Thymus (tissue), 11 donors: ENCODE data around the gene IL17RA. TPM values are rescaled to one million over a fixed set of nuclear protein-coding genes. Genes with fewer than 3 reads are reported as not detected.
A peak's percentile ranks its signal among the peaks of the same experiment; 100 is the strongest.

Experiments used
- DNase-seq, 9 donors: peaks; one replicate each; pipeline ENCODE4 v3.0.0-alpha.2; 2013; ENCODE audit warnings: low spot score in 9 of 9, low read depth in 6 of 9, missing footprints in 1 of 9
- H3K27ac ChIP-seq, 2 donors: one replicate each; pipeline ENCODE4 v1.5.1; 2013; ENCODE audit warnings: control low read depth in 1 of 2, low read depth in 1 of 2, low read length in 1 of 2, mild to moderate bottlenecking in 1 of 2, moderate library complexity in 1 of 2
- H3K27me3 ChIP-seq, 2 donors: one replicate each; pipeline ENCODE4 v1.5.1; 2013; ENCODE audit warnings: low read length in 1 of 2; ENCODE audit not compliant: control insufficient read depth in 2 of 2, insufficient read depth in 1 of 2
- H3K36me3 ChIP-seq, 2 donors: one replicate each; pipeline ENCODE4 v1.5.1; 2013; ENCODE audit warnings: low read length in 1 of 2, mild to moderate bottlenecking in 1 of 2, moderate library complexity in 1 of 2; ENCODE audit not compliant: control insufficient read depth in 2 of 2, insufficient read depth in 2 of 2
- H3K4me1 ChIP-seq, 2 donors: one replicate each; pipeline ENCODE4 v1.5.1; 2013; ENCODE audit warnings: low read length in 2 of 2; ENCODE audit not compliant: control insufficient read depth in 2 of 2, insufficient read depth in 2 of 2
- H3K4me3 ChIP-seq, 2 donors: one replicate each; pipeline ENCODE4 v1.5.1; 2013; ENCODE audit warnings: low read length in 2 of 2, control low read depth in 1 of 2, mild to moderate bottlenecking in 1 of 2
- H3K9me3 ChIP-seq, 2 donors: one replicate each; pipeline ENCODE4 v1.5.1; 2013; ENCODE audit warnings: low read length in 1 of 2, mild to moderate bottlenecking in 1 of 2; ENCODE audit not compliant: control insufficient read depth in 2 of 2, insufficient read depth in 1 of 2
- WGBS: extraction: QIAGEN DNeasy Blood & Tissue Kit; methylation state at CpG from one replicate; pipeline ENCODE4 v1.1.7; 2013; 5-methylcytosine and 5-hydroxymethylcytosine counted together
- polyA plus RNA-seq: library from polyadenylated mRNA; stranded (reverse); fragments of 200-250 nt; gene quantifications from one replicate; pipeline ENCODE4 v1.2.3, GENCODE V29; 2013
- total RNA-seq: library from RNA; stranded (reverse); fragments of 120-200 nt; gene quantifications from one replicate; pipeline ENCODE4 v1.2.4, GENCODE V29; 2013
- donor health status: healthy.

IL17RA gene
- total and polyA plus RNA-seq, 2 donors: 11.3 to 16.1 TPM

- peaks cover 0 to 11% of the 10 kb centered on the region in 2 donors for H3K36me3 ChIP-seq
- H3K4me3 ChIP-seq: no peak overlapping the region
- no peak for DNase-seq
- H3K9me3 ChIP-seq: no peaks in the 10 kb centered on the region
- H3K27ac ChIP-seq: no peak overlapping the region
- no peaks in the 10 kb centered on the region for H3K27me3 ChIP-seq
- peaks cover 37 to 53% of the 10 kb centered on the region in 2 donors for H3K4me1 ChIP-seq
Observed at GRCh38 chr22:17090550-17090949, 5.8 kb downstream of the IL17RA start.

GRCh38 chr22:17091851-17092250, 7.1 kb downstream of the IL17RA start:
- Histone ChIP-seq H3K4me3 (no peak overlapping the region), H3K4me1 (peaks cover 34 to 51% of the 10 kb centered on the region in 2 donors), H3K27me3 (no peaks in the 10 kb centered on the region), H3K27ac (no peak overlapping the region), H3K9me3 (no peaks in the 10 kb centered on the region), H3K36me3 (peaks cover 0 to 11% of the 10 kb centered on the region in 2 donors)
- 85% methylated on average over 4 of the region's 4 CpGs for WGBS
- DNase-seq: no peak

- Histone ChIP-seq H3K4me3 (no peak overlapping the region), H3K27me3 (no peaks in the 10 kb centered on the region), H3K27ac (no peak overlapping the region), H3K4me1 (peaks cover 42 to 49% of the 10 kb centered on the region in 2 donors), H3K36me3 (peaks cover 5 to 18% of the 10 kb centered on the region in 2 donors), H3K9me3 (no peaks in the 10 kb centered on the region)
- DNase-seq: no peak
- 95% methylated on average over 3 of the region's 3 CpGs for WGBS
Observed at GRCh38 chr22:17093081-17093480, 8.3 kb downstream of the IL17RA start.

GRCh38 chr22:17095538-17095937, 10.7 kb downstream of the IL17RA start:
- H3K27ac ChIP-seq: no peak overlapping the region

GRCh38 chr22:17096071-17096470, 11.3 kb downstream of the IL17RA start:
- 99% methylated on average over 7 of the region's 7 CpGs for WGBS

More at GRCh38 chr22:17095538-17095937, 10.7 kb downstream of the IL17RA start:
- WGBS: 99% methylated on average over 6 of the region's 6 CpGs
- H3K9me3 ChIP-seq: no peaks in the 10 kb centered on the region
- H3K4me1 ChIP-seq: peaks cover 48 to 56% of the 10 kb centered on the region in 2 donors
- no peaks in the 10 kb centered on the region for H3K27me3 ChIP-seq
- no peak overlapping the region for H3K4me3 ChIP-seq
- DNase-seq: no peak
- H3K36me3 ChIP-seq: peaks cover 23 to 38% of the 10 kb centered on the region in 2 donors

GRCh38 chr22:17097062-17097461, 12.3 kb downstream of the IL17RA start:
- Histone ChIP-seq H3K9me3 (no peaks in the 10 kb centered on the region), H3K27ac (no peak overlapping the region)
- DNase-seq: no peak

More at GRCh38 chr22:17096071-17096470, 11.3 kb downstream of the IL17RA start:
- H3K36me3 ChIP-seq: peaks cover 28 to 39% of the 10 kb centered on the region in 2 donors
- no peaks in the 10 kb centered on the region for H3K27me3 ChIP-seq
- no peak for DNase-seq
- no peaks in the 10 kb centered on the region for H3K9me3 ChIP-seq
- H3K4me3 ChIP-seq: no peak overlapping the region
- H3K27ac ChIP-seq: no peak overlapping the region
- H3K4me1 ChIP-seq: peaks cover 45 to 58% of the 10 kb centered on the region in 2 donors

GRCh38 chr22:17097701-17098100, 12.9 kb downstream of the IL17RA start:
- 94% methylated on average over 6 of the region's 6 CpGs for WGBS

More at GRCh38 chr22:17097062-17097461, 12.3 kb downstream of the IL17RA start:
- Histone ChIP-seq H3K27me3 (no peaks in the 10 kb centered on the region), H3K4me1 (peaks cover 42 to 61% of the 10 kb centered on the region in 2 donors), H3K36me3 (peaks cover 38 to 49% of the 10 kb centered on the region in 2 donors), H3K4me3 (no peak overlapping the region)
- WGBS: 88% methylated on average over 6 of the region's 6 CpGs

GRCh38 chr22:17098379-17098819, 13.6 kb downstream of the IL17RA start:
- peaks cover 38 to 52% of the 10 kb centered on the region in 2 donors for H3K4me1 ChIP-seq
- WGBS: 10% methylated on average over 7 of the region's 7 CpGs

More at GRCh38 chr22:17097701-17098100, 12.9 kb downstream of the IL17RA start:
- DNase-seq: no peak
- Histone ChIP-seq H3K36me3 (peaks cover 45 to 56% of the 10 kb centered on the region in 2 donors), H3K4me1 (peaks cover 38 to 56% of the 10 kb centered on the region in 2 donors), H3K27ac (no peak overlapping the region), H3K27me3 (no peaks in the 10 kb centered on the region), H3K9me3 (no peaks in the 10 kb centered on the region), H3K4me3 (no peak overlapping the region)

GRCh38 chr22:17100621-17101020, 15.8 kb downstream of the IL17RA start:
- Histone ChIP-seq H3K27ac (no peak overlapping the region), H3K9me3 (no peaks in the 10 kb centered on the region), H3K36me3 (peaks cover 65 to 79% of the 10 kb centered on the region in 2 donors), H3K4me1 (peaks cover 30 to 49% of the 10 kb centered on the region in 2 donors), H3K27me3 (no peaks in the 10 kb centered on the region), H3K4me3 (no peak overlapping the region)
- WGBS: 62% methylated on average over 6 of the region's 6 CpGs
- DNase-seq: no peak

More at GRCh38 chr22:17098379-17098819, 13.6 kb downstream of the IL17RA start:
- DNase-seq: peak in 6 of 9 donors; percentile 53 to 83 (median 61)
- Histone ChIP-seq H3K27me3 (no peaks in the 10 kb centered on the region), H3K27ac (peak overlapping the region; percentile 62 to 71), H3K36me3 (peaks cover 50 to 63% of the 10 kb centered on the region in 2 donors), H3K9me3 (no peaks in the 10 kb centered on the region), H3K4me3 (peak overlapping the region in 1 of 2 donors; percentile 1)
